ENCODE results near the gene RNF220. TPM values are rescaled to one million over a fixed set of nuclear protein-coding genes. Genes with fewer than 3 reads are reported as not detected.

The RNF220 gene
- total RNA-seq, 2 donors from 2014 or later = 121 to 125 TPM

DNA sequence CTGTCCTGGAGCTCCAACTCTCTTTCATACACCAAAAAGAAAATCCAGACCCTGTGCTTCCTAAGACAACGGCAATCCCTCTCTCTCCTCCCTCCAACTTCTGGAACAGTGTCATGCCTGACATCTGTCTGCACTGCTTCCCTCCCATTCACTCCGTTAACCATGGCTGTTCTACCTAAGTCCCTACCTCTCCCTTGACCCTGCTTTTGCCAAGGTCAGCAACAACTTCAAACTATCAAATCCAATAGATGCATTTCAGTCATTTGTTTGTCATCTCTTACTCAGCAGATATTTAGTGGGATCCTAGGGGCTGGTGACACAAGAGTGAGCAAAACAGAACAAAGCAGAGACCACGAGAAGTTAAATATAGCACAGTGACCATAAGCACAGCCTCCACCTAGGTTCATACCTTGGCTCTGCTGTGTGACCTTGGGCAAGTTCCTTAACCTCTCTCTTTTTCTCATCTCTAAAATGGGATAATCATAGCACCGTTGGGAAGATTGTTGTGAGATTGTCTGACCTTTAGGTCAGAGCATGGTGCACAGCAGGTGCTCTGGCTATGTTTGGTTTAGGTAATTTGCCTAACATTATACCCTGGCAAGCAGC, 180.4 kb downstream of the RNF220 start:
- TF ChIP-seq, protein P1, sequence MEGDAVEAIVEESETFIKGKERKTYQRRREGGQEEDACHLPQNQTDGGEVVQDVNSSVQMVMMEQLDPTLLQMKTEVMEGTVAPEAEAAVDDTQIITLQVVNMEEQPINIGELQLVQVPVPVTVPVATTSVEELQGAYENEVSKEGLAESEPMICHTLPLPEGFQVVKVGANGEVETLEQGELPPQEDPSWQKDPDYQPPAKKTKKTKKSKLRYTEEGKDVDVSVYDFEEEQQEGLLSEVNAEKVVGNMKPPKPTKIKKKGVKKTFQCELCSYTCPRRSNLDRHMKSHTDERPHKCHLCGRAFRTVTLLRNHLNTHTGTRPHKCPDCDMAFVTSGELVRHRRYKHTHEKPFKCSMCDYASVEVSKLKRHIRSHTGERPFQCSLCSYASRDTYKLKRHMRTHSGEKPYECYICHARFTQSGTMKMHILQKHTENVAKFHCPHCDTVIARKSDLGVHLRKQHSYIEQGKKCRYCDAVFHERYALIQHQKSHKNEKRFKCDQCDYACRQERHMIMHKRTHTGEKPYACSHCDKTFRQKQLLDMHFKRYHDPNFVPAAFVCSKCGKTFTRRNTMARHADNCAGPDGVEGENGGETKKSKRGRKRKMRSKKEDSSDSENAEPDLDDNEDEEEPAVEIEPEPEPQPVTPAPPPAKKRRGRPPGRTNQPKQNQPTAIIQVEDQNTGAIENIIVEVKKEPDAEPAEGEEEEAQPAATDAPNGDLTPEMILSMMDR (IDR thresholded peaks at IDR 0.05) = no peak
- DNase-seq (ENCODE audit: low spot score) = no peak
- no peaks in the 10 kb centered on the region for H3K9me3 ChIP-seq
- H3K36me3 ChIP-seq = no peaks in the 10 kb centered on the region
- no peaks in the 10 kb centered on the region for H3K4me1 ChIP-seq (ENCODE audit: control insufficient read depth in 1 of 2, low read depth in 2 of 2)
- H3K27ac ChIP-seq = no peak overlapping the region
- no peak for ATAC-seq (ENCODE audit: insufficient number of reproducible peaks, low FRiP score, low read depth)
- no peaks in the 10 kb centered on the region for H3K27me3 ChIP-seq (replicated peaks; ENCODE audit: insufficient read depth)
- H3K4me3 ChIP-seq = no peak overlapping the region

DNA sequence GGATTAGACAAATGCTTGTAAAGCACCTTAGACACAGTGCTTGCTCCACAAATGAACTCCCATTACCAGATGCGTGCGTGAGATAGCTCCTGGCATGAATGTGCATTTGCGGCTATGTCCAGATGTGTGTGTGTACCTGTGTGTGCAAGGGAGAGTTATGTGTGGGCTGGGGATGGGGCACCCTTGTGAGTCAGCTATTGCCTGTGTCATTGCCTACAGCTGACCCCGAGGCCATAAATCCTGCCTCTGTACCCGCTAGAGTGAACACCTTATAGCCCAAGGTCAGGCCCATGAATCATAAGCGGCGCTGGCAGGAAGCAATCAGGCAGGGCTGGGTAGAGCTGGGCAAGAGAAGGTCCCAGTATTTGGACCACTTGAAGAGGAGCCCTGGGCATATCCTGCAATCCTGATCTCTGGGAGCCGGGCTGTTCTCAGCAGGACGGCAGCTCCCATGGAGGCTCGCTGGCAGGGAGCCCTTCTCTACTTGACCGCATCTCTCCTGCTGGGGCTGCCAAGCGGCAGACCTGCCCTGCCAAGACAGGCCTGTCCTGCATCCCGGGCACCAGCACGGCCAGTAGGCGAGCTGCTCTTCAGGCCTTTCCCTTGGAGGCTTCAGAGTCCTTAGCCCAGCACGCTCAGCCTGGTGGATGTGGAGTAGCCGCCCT, 182.9 kb downstream of the RNF220 start:
- H3K9me3 ChIP-seq = no peaks in the 10 kb centered on the region
- no peak for ATAC-seq (ENCODE audit: insufficient number of reproducible peaks, low FRiP score, low read depth)

DNA sequence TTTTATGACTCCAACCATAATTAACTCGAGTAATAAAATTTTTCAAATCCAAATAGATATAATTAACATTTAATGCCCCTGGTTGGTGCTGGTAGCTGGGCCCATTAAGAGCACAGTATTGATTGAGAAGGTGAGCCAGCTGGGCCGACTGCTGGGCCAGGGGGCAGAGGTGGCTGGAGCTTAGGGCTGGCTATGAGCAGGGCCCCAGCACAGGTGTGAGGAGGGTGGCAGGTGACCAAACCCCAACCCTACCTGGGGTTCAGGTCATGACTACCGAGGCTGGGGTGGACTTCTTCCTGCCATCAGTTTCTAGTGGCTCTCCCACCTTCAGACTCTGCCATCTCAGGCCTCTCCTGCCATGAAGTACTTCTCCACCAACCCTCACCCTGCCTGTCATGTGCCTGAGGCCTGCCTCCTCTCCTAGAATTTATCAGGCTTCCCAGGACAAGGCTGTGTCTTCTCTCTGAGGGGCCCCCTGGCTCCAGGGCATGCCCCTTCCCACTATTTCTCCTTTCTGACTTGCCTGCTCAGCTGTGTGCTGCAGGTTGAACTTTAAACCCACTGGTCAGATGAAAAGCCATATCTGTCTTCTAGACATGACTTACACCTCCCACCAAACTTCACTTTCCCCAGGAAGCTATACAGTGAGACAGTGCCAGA, 183.6 kb downstream of the RNF220 start:
- TF ChIP-seq, protein P1 (IDR thresholded peaks at IDR 0.05) = no peak
- no peak for ATAC-seq (ENCODE audit: insufficient number of reproducible peaks, low FRiP score, low read depth)

More for the DNA sequence above, 182.9 kb downstream of the RNF220 start:
- TF ChIP-seq, protein P1 (IDR thresholded peaks at IDR 0.05) = no peak
- Histone ChIP-seq H3K36me3 (no peaks in the 10 kb centered on the region), H3K27me3 (replicated peaks; ENCODE audit: insufficient read depth) (no peaks in the 10 kb centered on the region), H3K27ac (no peak overlapping the region), H3K4me3 (no peak overlapping the region), H3K4me1 (ENCODE audit: control insufficient read depth in 1 of 2, low read depth in 2 of 2) (no peaks in the 10 kb centered on the region)
- no peak for DNase-seq (ENCODE audit: low spot score)

DNA sequence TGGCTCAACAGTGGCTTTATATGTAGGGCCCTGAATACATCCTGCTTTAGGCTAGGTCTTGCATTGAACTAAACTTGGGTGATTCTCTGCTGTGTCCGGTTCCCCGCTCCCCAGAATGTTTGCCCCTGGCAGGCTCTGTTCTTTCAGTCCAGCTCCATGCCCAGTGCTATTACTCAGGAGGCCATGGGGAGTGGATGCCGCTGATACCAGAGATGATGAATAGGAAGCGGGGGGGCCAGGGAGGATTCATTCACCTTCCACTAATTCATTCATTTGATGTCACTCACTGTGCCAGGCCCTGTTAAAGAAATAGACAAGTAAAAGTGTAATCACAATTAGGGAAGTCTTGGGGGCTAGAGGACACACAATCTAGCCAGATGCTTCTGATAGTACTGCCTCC, 185.4 kb downstream of the RNF220 start:
- Histone ChIP-seq H3K9me3 (no peaks in the 10 kb centered on the region), H3K36me3 (no peaks in the 10 kb centered on the region), H3K27ac (no peak overlapping the region), H3K27me3 (replicated peaks; ENCODE audit: insufficient read depth) (no peaks in the 10 kb centered on the region), H3K4me3 (no peak overlapping the region), H3K4me1 (ENCODE audit: control insufficient read depth in 1 of 2, low read depth in 2 of 2) (no peaks in the 10 kb centered on the region)
- TF ChIP-seq, protein P1 (IDR thresholded peaks at IDR 0.05) = no peak
- no peak for DNase-seq (ENCODE audit: low spot score)
- no peak for ATAC-seq (ENCODE audit: insufficient number of reproducible peaks, low FRiP score, low read depth)

More for the DNA sequence above, 183.6 kb downstream of the RNF220 start:
- Histone ChIP-seq H3K4me1 (ENCODE audit: control insufficient read depth in 1 of 2, low read depth in 2 of 2) (no peaks in the 10 kb centered on the region), H3K27me3 (replicated peaks; ENCODE audit: insufficient read depth) (no peaks in the 10 kb centered on the region), H3K9me3 (no peaks in the 10 kb centered on the region), H3K4me3 (no peak overlapping the region), H3K27ac (no peak overlapping the region), H3K36me3 (no peaks in the 10 kb centered on the region)
- no peak for DNase-seq (ENCODE audit: low spot score)

DNA sequence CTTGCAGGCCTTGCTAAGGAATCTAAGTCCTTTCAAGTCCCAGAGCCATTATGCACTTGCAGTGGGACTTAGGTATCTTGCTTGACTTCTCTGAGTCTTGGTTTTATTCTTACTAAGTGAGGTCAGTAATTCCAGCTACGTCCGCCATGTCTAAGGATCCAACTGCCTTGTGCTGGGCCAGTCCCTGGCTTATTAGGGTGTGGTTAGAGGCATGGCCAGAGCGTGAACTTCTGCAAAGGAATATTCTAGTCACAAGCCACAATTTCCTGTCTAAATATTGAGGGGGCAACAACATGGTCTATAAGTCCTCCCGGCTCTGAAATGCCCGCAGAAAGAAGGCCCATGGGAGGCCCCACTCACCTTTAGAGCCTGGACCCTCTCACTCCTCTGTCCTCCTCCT, 186.3 kb downstream of the RNF220 start:
- H3K27ac ChIP-seq = no peak overlapping the region
- no peak overlapping the region for H3K4me3 ChIP-seq
- DNase-seq (ENCODE audit: low spot score) (no peak), ATAC-seq (ENCODE audit: insufficient number of reproducible peaks, low FRiP score, low read depth) (no peak)
- no peaks in the 10 kb centered on the region for H3K9me3 ChIP-seq
- H3K4me1 ChIP-seq (ENCODE audit: control insufficient read depth in 1 of 2, low read depth in 2 of 2) = no peaks in the 10 kb centered on the region
- TF ChIP-seq, protein P1 (IDR thresholded peaks at IDR 0.05) = no peak
- H3K27me3 ChIP-seq (replicated peaks; ENCODE audit: insufficient read depth) = no peaks in the 10 kb centered on the region
- no peaks in the 10 kb centered on the region for H3K36me3 ChIP-seq

Measured in thoracic aorta (tissue), 2 donors.